GM12801 (cell line): ENCODE results near the gene FDPS.

Experiments
- CTCF ChIP-seq: IDR thresholded peaks from one replicate; pipeline ENCODE4 v1.5.1; 2011; ENCODE audit warnings: control low read depth; ENCODE audit not compliant: insufficient read length; ENCODE audit errors: extremely low read depth

FDPS gene

DNA sequence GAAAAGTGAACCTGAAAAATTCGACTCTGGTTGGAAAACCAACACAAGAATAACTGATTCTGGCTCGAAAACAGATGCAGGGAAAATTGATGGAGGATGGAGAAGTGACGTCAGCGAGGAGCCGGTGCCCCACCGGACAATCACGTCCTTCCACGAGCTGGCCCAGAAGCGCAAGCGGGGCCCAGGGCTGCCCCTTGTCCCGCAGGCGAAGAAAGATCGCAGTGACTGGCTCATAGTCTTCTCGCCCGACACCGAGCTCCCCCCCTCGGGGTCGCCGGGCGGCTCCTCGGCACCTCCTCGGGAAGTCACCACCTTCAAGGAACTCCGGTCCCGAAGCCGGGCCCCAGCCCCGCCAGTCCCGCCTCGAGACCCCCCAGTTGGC is 13.9 kb downstream of the FDPS start:
- TF ChIP-seq CTCF = no peak

GRCh38 chr1:155322953-155323728 is 14.5 kb downstream of the FDPS start:
- no peak for TF ChIP-seq CTCF

- TF ChIP-seq CTCF = no peak
Measured at GRCh38 chr1:155323729-155324036, 15.0 kb downstream of the FDPS start.

- no peak for TF ChIP-seq CTCF
Measured at GRCh38 chr1:155324037-155324716, 15.5 kb downstream of the FDPS start.

GRCh38 chr1:155324717-155325602 is 16.3 kb downstream of the FDPS start:
- no peak for TF ChIP-seq CTCF

DNA sequence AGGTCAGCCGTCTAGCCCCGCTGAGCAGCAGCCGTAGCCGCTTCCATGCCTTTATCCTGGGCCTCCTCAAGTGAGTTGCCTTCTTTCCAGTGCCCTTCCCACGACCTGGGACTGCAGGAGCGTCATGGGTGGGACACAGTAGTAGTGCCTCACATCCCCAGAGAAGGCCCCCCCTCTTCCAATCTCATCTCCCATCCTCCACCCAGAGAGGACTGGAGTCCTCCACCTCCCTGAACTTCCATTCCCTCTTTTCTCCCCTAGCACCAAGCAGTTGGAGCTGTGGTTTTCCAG is 16.9 kb downstream of the FDPS start:
- TF ChIP-seq CTCF = no peak

GRCh38 chr1:155326020-155326526 is 17.4 kb downstream of the FDPS start:
- TF ChIP-seq CTCF = no peak
